ENCODE data around the gene HECW1. TPM values are rescaled to one million over a fixed set of nuclear protein-coding genes. Genes with fewer than 3 reads are reported as not detected.

HECW1 gene
- polyA plus RNA-seq, 2 of the 4 experiments (the other 2 are of a cell fraction) = 11.3 TPM

- TF ChIP-seq MYC (IDR thresholded peaks at IDR 0.05; ENCODE audit: borderline replicate concordance, low read length) = no peak
- no peak for TF ChIP-seq CBX8 (IDR thresholded peaks at IDR 0.05)
- TF ChIP-seq E2F6 (IDR thresholded peaks at IDR 0.05; ENCODE audit: borderline replicate concordance, low read depth) = no peak
- TF ChIP-seq MAFK (IDR thresholded peaks at IDR 0.05; ENCODE audit: partially characterized antibody) = no peak
- TF ChIP-seq NFE2L2 (conservative IDR thresholded peaks at IDR 0.05; ENCODE audit: low read length) = no peak
- no peak for TF ChIP-seq ZFP36 (IDR thresholded peaks at IDR 0.05; ENCODE audit: borderline replicate concordance, partially characterized antibody)
- no peak for TF ChIP-seq ELK1 (IDR thresholded peaks at IDR 0.05; ENCODE audit: low read depth, low read length)
These were observed 370.3 kb downstream of the HECW1 start (continued) for GRCh38 chr7:43482679-43483252.

- DNase-seq (ENCODE audit: low read depth in 1 of 2, low spot score in 1 of 2) (no peak), ATAC-seq (no peak), FAIRE-seq (no peak)
- no peaks in the 10 kb centered on the region for H3K9me3 ChIP-seq
- H3K27ac ChIP-seq = peak overlapping the region in 1 of 2 experiments; percentile 74; a peak in 4 of 6 replicates
- 61% methylated on average over 6 of the region's 6 CpGs for WGBS (ENCODE audit: missing lambda C conversion rate)
- H3K4me3 ChIP-seq = no peak overlapping the region
- H3K4me2 ChIP-seq = no peak overlapping the region
- no peak for TF ChIP-seq SMC3 (IDR thresholded peaks at IDR 0.05)
- TF ChIP-seq PBX3 (IDR thresholded peaks at IDR 0.05) = no peak
- TF ChIP-seq MAX (IDR thresholded peaks at IDR 0.05) = no peak
- TF ChIP-seq HOXA7 (CRISPR knock-in tag; IDR thresholded peaks at IDR 0.05) = no peak
- TF ChIP-seq RFX5 (IDR thresholded peaks at IDR 0.05) = no peak
- TF ChIP-seq CBX8 (IDR thresholded peaks at IDR 0.05) = no peak
- TF ChIP-seq E2F6 (IDR thresholded peaks at IDR 0.05; ENCODE audit: borderline replicate concordance, low read depth) = no peak
- TF ChIP-seq FOXS1 (CRISPR knock-in tag; IDR thresholded peaks at IDR 0.05) = no peak
- no peak for TF ChIP-seq ZSCAN20 (CRISPR knock-in tag; IDR thresholded peaks at IDR 0.05)
- TF ChIP-seq EP300 (IDR thresholded peaks at IDR 0.05) = no peak
- no peak for TF ChIP-seq ZC3H11A (IDR thresholded peaks at IDR 0.05)
- no peak for TF ChIP-seq NR3C1 (IDR thresholded peaks at IDR 0.05)
- TF ChIP-seq EHMT2 (IDR thresholded peaks at IDR 0.05; ENCODE audit: low read depth) = no peak
- TF ChIP-seq PHF8 (IDR thresholded peaks at IDR 0.05; ENCODE audit: borderline replicate concordance, low read depth) = no peak
- no peak for TF ChIP-seq REST (IDR thresholded peaks at IDR 0.05)
- no peak for TF ChIP-seq ESRRA (IDR thresholded peaks at IDR 0.05; ENCODE audit: borderline replicate concordance, low read length)
- TF ChIP-seq ATOH8 (CRISPR knock-in tag; IDR thresholded peaks at IDR 0.05; ENCODE audit: low read depth) = no peak
- TF ChIP-seq HMGXB4 (CRISPR knock-in tag; IDR thresholded peaks at IDR 0.05; ENCODE audit: borderline replicate concordance) = no peak
- no peak for TF ChIP-seq ZFP36 (IDR thresholded peaks at IDR 0.05; ENCODE audit: borderline replicate concordance, partially characterized antibody)
- ChIA-PET POLR2A (no interaction called here), CTCF (interaction anchor here (0.9 kb wide), 1 partner anchor 10 kb away, joined by 3 read pairs; no protein-coding TSS in a partner anchor)
- H3K4me1 ChIP-seq = peaks cover 40% of the 10 kb centered on the region
These were observed 372.4 kb downstream of the HECW1 start for GRCh38 chr7:43484678-43485395.
